B cell (primary cell): ENCODE results near the gene MME. TPM values are rescaled to one million over a fixed set of nuclear protein-coding genes. Genes with fewer than 3 reads are reported as not detected.

Experiments
- ATAC-seq: fragments of 200-7000 bp; cut with Tn5 transposase; one replicate; pipeline ENCODE4 v1.10.0; 2021; ENCODE audit warnings: low read depth, mild to moderate bottlenecking, moderate number of reproducible peaks, moderate library complexity
- CTCF ChIA-PET: fragments of 350-600 bp; sonication (Branson Sonifier 250); formaldehyde crosslinking; loops from one replicate; lab custom pipeline; 2021; ENCODE audit warnings: antibody characterized with exemption, inconsistent platforms; lab: Charles Lee
- POLR2A ChIA-PET: fragments of 350-600 bp; sonication (Branson Sonifier 250); formaldehyde crosslinking; loops from one replicate; lab custom pipeline; 2021; ENCODE audit warnings: antibody characterized with exemption; lab: Charles Lee
- DNase-seq: peaks from one replicate; pipeline ENCODE4 v3.0.0; 2013
- H2AFZ ChIP-seq: 2 replicates; pipeline ENCODE4 v1.6.1; 2012; ENCODE audit warnings: mild to moderate bottlenecking, low read depth, low read length; ENCODE audit not compliant: insufficient read depth, poor library complexity, severe bottlenecking
- H3K27ac ChIP-seq, 2 donors: 1 replicate in 1 of 2; 2 replicates in 1 of 2; pipeline ENCODE4 v1.5.1; 2012 to 2013; ENCODE audit warnings: low read length in 2 of 2, mild to moderate bottlenecking in 2 of 2, moderate library complexity in 1 of 2
- H3K27me3 ChIP-seq, 4 experiments: fragments of 200-600 bp in 1 of 4; sonication (generic) in 1 of 4; replicated peaks in 1 of 4; 1 replicate in 2 of 4; 2 replicates in 2 of 4; pipeline versions ENCODE4 v1.6.1 to v1.7.0; 2013 to 2016; ENCODE audit warnings: low read length in 3 of 4, mild to moderate bottlenecking in 2 of 4, mixed read lengths in 1 of 4, moderate library complexity in 1 of 4; ENCODE audit not compliant: insufficient read depth in 4 of 4, control insufficient read depth in 3 of 4; ENCODE audit errors: control extremely low read depth in 1 of 4
- H3K36me3 ChIP-seq, 2 experiments: replicated peaks in 1 of 2; 1 replicate in 1 of 2; 2 replicates in 1 of 2; pipeline versions ENCODE4 v1.6.1 to v1.7.1; 2013; ENCODE audit warnings: low read length in 1 of 2; ENCODE audit not compliant: insufficient read depth in 2 of 2, control insufficient read depth in 1 of 2; ENCODE audit errors: control extremely low read depth in 1 of 2, extremely low read depth in 1 of 2
- H3K4me1 ChIP-seq, 2 donors: fragments of 200-600 bp in 1 of 2; sonication (generic) in 1 of 2; 1 replicate in 1 of 2; 2 replicates in 1 of 2; pipeline versions ENCODE4 v1.5.1 to v1.6.1; 2013 to 2017; ENCODE audit warnings: low read length in 2 of 2; ENCODE audit not compliant: control insufficient read depth in 2 of 2, insufficient read depth in 2 of 2
- H3K4me2 ChIP-seq: replicated peaks from 2 replicates; pipeline ENCODE3; 2012; ENCODE audit warnings: mild to moderate bottlenecking, low read depth, low read length; ENCODE audit not compliant: poor library complexity, severe bottlenecking
- H3K4me3 ChIP-seq, 5 experiments: fragments of 200-600 bp in 1 of 5; sonication (generic) in 1 of 5; 1 replicate in 3 of 5; 2 replicates in 2 of 5; pipeline versions ENCODE4 v1.5.1 to v1.7.0; 2011 to 2016; ENCODE audit warnings: low read length in 4 of 5, mild to moderate bottlenecking in 4 of 5, low read depth in 2 of 5, control low read depth in 1 of 5, moderate library complexity in 1 of 5; ENCODE audit not compliant: insufficient read depth in 1 of 5; ENCODE audit errors: control extremely low read depth in 1 of 5, extremely low read depth in 1 of 5
- H3K79me2 ChIP-seq: fragments of 200-600 bp; sonication (generic); one replicate; pipeline ENCODE4 v1.6.0; 2016; ENCODE audit warnings: low read length; ENCODE audit not compliant: control insufficient read depth, insufficient read depth
- H3K9ac ChIP-seq: fragments of 200-600 bp; sonication (generic); 2 replicates; pipeline ENCODE4 v1.6.1; 2017; ENCODE audit warnings: mild to moderate bottlenecking, low read length, moderate library complexity
- H3K9me3 ChIP-seq, 3 donors: one replicate each; pipeline versions ENCODE4 v1.6.1 to v1.7.1; 2013; ENCODE audit warnings: low read length in 2 of 3; ENCODE audit not compliant: control insufficient read depth in 2 of 3, insufficient read depth in 1 of 3; ENCODE audit errors: control extremely low read depth in 1 of 3
- H4K20me1 ChIP-seq: 2 replicates; pipeline ENCODE4 v1.6.0; 2012; ENCODE audit warnings: mild to moderate bottlenecking, low read length; ENCODE audit not compliant: insufficient read depth, control insufficient read depth, poor library complexity, severe bottlenecking
- H3K27ac Mint-ChIP-seq: one replicate; pipeline ENCODE4 v1.8.0; 2021; ENCODE audit warnings: mixed read lengths
- H3K27me3 Mint-ChIP-seq: one replicate; pipeline ENCODE4 v1.8.0; 2021; ENCODE audit warnings: mixed read lengths
- H3K4me1 Mint-ChIP-seq: one replicate; pipeline ENCODE4 v1.8.0; 2021; ENCODE audit warnings: mixed read lengths
- H3K4me3 Mint-ChIP-seq: one replicate; pipeline ENCODE4 v1.8.0; 2021; ENCODE audit warnings: mixed read lengths
- H3K9me3 Mint-ChIP-seq: one replicate; pipeline ENCODE4 v1.8.0; 2022; ENCODE audit warnings: mixed read lengths; ENCODE audit not compliant: insufficient read depth
- EZH2 ChIP-seq: IDR thresholded peaks from 2 replicates; pipeline ENCODE4 v1.6.1; 2012; ENCODE audit warnings: borderline replicate concordance, low read depth, mild to moderate bottlenecking, moderate library complexity, low read length; ENCODE audit not compliant: insufficient read depth, poor library complexity, severe bottlenecking
- WGBS: methylation state at CpG from one replicate; pipeline ENCODE4 v1.1.5; 2013; ENCODE audit warnings: missing lambda C conversion rate; ENCODE audit not compliant: insufficient coverage; 5-methylcytosine and 5-hydroxymethylcytosine counted together
- intact Hi-C: fragments of 100-400 bp; cut with micrococcal nuclease; formaldehyde crosslinking; loops from one replicate; pipeline ENCODE4 v1.10.0; 2022
- polyA plus RNA-seq: library from polyadenylated mRNA; depleted of rRNA; stranded (reverse); fragments of >200 nt; gene quantifications from 2 replicates; pipeline ENCODE4 v1.2.3, GENCODE V29; 2012
- total RNA-seq, 2 donors: library from RNA; stranded (reverse); fragments of 120-200 nt in 1 of 2; gene quantifications; 1 replicate in 1 of 2; 2 replicates in 1 of 2; pipeline versions ENCODE4 v1.2.3 to v1.2.4, GENCODE V29; 2013 to 2022
- TF ChIP-seq, protein P1 (sequence below): fragments of 200-600 bp; IDR thresholded peaks from one replicate; pipeline ENCODE4 v1.8.0; 2022; ENCODE audit warnings: antibody characterized with exemption, mild to moderate bottlenecking

Gene MME
- total and polyA plus RNA-seq, 2 donors (not counting 1 experiment from before 2014, with no cell fraction given), result 0.88 to 11.2 TPM

DNA sequence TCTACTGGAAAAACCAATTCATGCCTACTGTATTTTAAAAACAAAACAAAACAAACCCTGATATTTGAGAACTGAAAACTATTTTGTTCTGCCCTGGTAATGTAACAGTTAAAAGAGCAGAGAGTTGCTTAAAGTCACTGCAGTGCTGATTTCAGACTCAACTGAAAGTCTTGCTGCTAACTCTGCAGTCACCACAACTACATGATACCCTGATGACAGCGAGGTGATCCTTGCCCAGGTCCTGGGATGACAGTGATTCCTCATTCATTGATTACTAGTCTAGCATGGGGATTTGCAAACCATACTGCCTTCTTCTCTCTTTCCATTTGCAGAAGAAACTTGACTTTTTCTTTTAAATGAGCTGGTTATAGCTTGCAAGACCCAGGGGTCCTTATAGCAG is 67.5 kb downstream of the MME start:
- Histone ChIP-seq H2AFZ (no peak overlapping the region), H3K36me3 (peaks cover 0 to 5% of the 10 kb centered on the region in 2 experiments), H4K20me1 (no peaks in the 10 kb centered on the region), H3K4me3 (no peak overlapping the region), H3K9ac (no peak overlapping the region), H3K27me3 (no peaks in the 10 kb centered on the region), H3K4me1 (no peaks in the 10 kb centered on the region), H3K9me3 (no peaks in the 10 kb centered on the region), H3K27ac (no peak overlapping the region), H3K4me2 (no peak overlapping the region), H3K79me2 (no peaks in the 10 kb centered on the region)
- TF ChIP-seq, protein P1, sequence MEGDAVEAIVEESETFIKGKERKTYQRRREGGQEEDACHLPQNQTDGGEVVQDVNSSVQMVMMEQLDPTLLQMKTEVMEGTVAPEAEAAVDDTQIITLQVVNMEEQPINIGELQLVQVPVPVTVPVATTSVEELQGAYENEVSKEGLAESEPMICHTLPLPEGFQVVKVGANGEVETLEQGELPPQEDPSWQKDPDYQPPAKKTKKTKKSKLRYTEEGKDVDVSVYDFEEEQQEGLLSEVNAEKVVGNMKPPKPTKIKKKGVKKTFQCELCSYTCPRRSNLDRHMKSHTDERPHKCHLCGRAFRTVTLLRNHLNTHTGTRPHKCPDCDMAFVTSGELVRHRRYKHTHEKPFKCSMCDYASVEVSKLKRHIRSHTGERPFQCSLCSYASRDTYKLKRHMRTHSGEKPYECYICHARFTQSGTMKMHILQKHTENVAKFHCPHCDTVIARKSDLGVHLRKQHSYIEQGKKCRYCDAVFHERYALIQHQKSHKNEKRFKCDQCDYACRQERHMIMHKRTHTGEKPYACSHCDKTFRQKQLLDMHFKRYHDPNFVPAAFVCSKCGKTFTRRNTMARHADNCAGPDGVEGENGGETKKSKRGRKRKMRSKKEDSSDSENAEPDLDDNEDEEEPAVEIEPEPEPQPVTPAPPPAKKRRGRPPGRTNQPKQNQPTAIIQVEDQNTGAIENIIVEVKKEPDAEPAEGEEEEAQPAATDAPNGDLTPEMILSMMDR, result no peak
- no peak for TF ChIP-seq EZH2
- POLR2A ChIA-PET, result no interaction called here
- H3K4me3 Mint-ChIP-seq, result no peak overlapping the region
- CTCF ChIA-PET, result no interaction called here
- DNase-seq (no peak), ATAC-seq (no peak)
- H3K27ac Mint-ChIP-seq, result no peak overlapping the region
- H3K4me1 Mint-ChIP-seq, result no peaks in the 10 kb centered on the region
- intact Hi-C loops, result no loop called here
- no peaks in the 10 kb centered on the region for H3K9me3 Mint-ChIP-seq
- H3K27me3 Mint-ChIP-seq, result no peaks in the 10 kb centered on the region
- 88% methylated on average over 1 of the region's 1 CpG for WGBS

DNA sequence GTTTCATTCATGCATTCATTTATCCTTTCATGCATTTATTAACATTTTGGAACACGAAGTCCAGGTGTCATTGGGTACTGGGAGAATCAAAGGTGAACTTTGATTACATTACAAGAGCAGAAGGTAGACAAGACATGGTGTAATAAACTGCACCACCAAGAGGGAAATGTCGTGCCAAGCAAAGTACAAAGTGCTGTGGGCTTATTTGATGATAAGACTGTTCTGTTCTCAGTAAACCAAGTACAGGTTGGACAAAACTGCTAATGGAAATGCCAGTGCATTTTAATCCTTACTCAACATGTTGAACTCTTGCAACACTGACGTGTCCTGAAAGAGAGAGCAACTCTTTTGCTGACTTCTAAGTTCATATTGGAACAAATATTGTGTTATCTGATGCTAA is 69.4 kb downstream of the MME start:
- no peak overlapping the region for H3K27ac ChIP-seq
- no peak overlapping the region for H2AFZ ChIP-seq
- ChIA-PET CTCF (no interaction called here), POLR2A (no interaction called here)
- Mint-ChIP-seq H3K9me3 (no peaks in the 10 kb centered on the region), H3K4me3 (no peak overlapping the region), H3K27me3 (no peaks in the 10 kb centered on the region), H3K27ac (no peak overlapping the region), H3K4me1 (peaks cover 3% of the 10 kb centered on the region)
- H3K9ac ChIP-seq, result no peak overlapping the region
- no peaks in the 10 kb centered on the region for H3K9me3 ChIP-seq
- H3K4me3 ChIP-seq, result no peak overlapping the region
- 85% methylated on average over 2 of the region's 3 CpGs for WGBS
- no peaks in the 10 kb centered on the region for H3K4me1 ChIP-seq
- H3K4me2 ChIP-seq, result no peak overlapping the region
- H3K79me2 ChIP-seq, result no peaks in the 10 kb centered on the region
- DNase-seq (no peak), ATAC-seq (no peak)
- peaks cover 0 to 5% of the 10 kb centered on the region in 2 experiments for H3K36me3 ChIP-seq
- TF ChIP-seq, protein P1, result no peak
- no peak for TF ChIP-seq EZH2
- intact Hi-C loops, result no loop called here
- H3K27me3 ChIP-seq, result no peaks in the 10 kb centered on the region
- H4K20me1 ChIP-seq, result no peaks in the 10 kb centered on the region
